H4 (cell line): ENCODE data around the gene SUB1. TPM values are rescaled to one million over a fixed set of nuclear protein-coding genes. Genes with fewer than 3 reads are reported as not detected.
"Not testable (repeated sequence)": the region's sequence is repeated elsewhere in the genome, so short reads cannot be mapped to it uniquely, and the experiment has no call there.

ENCODE experiments used
- DNase-seq: peaks from one replicate; pipeline ENCODE4 v3.0.0-alpha.2; 2015; ENCODE audit warnings: low spot score
- total RNA-seq: library from RNA; depleted of rRNA; stranded (reverse); fragments of >200 nt; shearing (Covaris generic); gene quantifications from 2 replicates; pipeline ENCODE4 v1.2.3, GENCODE V29; 2014; rRNA removed

SUB1 gene
- 536 and 602 TPM in 2 replicates for total RNA-seq

DNA sequence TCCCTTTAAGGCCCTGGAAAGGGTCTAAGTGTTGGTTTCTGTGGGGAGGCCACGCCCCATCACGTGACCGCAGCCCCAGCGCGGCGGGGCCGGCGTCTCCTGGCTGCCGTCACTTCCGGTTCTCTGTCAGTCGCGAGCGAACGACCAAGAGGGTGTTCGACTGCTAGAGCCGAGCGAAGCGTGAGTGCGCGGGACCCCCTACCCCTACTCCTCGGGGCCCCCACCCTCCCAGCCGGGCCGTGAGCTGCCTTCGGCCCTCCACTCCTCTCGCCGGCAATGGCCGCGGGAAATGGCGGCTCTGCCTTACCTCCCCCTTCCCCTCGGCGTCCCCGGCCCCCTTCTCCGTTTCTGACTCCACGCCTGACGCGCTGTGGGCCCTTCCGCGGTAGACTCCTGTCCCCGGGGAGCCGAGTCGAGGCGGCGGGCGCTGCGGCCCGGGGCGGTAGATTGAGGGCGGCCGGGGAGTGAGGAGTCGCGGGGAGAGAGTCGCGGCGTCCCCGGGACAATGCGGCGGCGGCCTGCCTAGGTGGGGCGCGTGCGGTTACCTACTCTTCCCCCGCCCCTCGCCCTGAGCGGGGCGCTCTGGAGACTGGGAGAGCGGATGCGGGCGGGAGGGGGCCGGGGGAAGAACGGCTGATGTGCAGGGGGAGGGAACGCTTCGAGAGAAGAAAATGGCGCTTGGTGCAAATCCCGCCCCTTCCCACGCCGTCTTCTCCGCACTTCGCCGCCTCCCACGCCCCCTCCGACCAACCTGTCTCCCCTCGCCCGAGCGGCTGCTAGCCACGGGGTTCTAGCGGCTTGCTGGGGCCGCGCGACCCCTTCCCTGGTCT, at the start of gene SUB1:
SUB1 (plus strand) TSS at position 112 of the 830 bp plus-strand sequence. CDS start 2,956 bp downstream, outside the sequence.
- peak; percentile 96 for DNase-seq

DNA sequence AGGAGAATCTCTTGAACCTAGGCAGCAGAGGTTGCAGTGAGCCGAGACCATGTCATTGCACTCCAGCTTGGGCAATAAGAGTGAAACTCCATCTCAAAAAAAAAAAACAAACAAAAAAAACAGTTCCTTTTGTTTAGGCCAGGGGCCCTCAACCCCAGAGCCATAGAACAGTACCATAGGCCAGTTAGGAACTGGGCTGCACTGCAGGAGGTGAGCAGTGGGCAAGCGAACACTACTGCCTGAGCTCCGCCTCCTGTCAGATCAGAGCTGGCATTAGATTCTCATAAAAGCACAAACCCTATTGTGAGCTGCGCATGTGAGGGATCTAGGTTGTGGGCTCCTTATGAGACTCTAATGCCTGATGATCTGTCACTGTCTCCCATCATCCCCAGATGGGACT, 49.1 kb upstream of the SUB1 start:
- DNase-seq: no peak

DNA sequence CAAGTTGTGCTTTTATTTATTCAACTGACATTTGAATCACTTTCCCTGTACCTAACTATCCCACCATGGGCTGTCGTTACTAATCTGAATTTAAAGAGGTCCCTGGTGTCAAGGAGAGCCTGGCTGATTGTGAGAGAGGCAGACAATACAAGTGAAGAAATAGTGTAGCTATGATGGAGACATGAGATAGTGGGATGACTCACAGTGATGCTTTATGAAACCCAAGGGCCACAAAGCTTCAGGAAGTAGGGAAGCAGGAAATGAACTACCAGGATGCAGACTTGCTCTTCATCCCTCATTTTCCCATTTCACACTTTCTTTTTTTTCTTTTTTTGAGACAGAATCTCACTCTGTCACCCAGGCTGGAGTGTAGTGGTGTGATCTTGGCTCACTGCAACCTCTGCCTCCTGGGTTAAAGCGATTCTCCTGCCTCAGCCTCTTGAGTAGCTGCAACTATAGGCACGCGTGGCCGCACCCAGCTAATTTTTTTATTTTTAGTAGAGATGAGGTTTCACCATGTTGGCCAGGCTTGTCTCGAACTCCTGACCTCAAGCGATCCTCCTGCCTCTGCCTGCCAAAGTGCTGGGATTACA, 47.8 kb upstream of the SUB1 start:
- peak; percentile 43 for DNase-seq

DNA sequence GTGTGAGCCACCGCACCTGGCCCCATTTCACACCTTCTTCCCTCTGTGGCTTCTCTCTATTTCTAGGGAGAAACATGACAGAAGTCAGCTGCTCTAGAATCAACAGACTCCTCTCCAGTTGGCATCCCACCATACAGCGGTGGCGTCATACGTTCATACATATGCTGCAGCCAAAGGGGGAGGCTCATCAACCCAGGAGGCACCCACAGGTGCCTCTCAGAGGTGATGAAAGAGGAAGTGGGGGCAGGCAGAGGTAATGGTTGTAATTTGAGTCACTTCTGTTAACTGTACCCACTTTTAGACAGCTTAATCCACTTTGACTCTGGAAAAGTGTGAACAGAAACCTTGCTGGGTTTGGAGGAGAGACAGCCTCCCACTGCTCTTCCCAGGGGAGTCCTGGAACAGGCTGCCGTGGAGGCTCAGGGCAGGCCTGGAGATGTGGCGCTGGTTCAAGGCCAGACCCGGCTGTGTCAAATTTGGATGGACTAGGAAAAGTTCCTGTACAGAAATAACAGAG, 47.3 kb upstream of the SUB1 start:
- no peak for DNase-seq

- DNase-seq: no peak
Measured at GRCh38 chr5:32539981-32540845, 45.1 kb upstream of the SUB1 start.

DNA sequence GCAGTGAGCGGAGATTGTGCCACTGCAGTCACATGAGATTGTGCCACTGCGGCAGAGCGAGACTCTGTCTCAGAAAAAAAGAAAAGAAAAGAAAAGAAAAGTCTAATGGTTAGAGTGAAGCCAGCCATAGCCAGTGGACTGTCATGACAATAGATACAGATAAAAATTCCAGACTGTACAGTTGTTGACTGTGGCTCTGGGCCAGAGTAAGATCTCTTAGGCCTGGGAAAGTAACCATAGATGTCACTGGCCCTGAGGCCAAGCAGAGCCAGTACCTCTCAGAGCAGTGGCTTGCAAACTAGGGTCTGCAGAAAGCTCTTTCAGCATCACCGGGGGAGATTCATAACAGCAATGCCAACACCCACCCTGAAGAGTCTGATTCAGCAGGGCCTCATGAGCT, 44.1 kb upstream of the SUB1 start:
- no peak for DNase-seq

GRCh38 chr5:32542216-32543059, 42.9 kb upstream of the SUB1 start:
- peak; percentile 59 for DNase-seq

GRCh38 chr5:32543291-32543690, 42.1 kb upstream of the SUB1 start:
- no peak for DNase-seq

GRCh38 chr5:32545102-32545800, 40.1 kb upstream of the SUB1 start:
- DNase-seq: peak; percentile 54

- DNase-seq: no peak
Measured at GRCh38 chr5:32551194-32551593, 34.2 kb upstream of the SUB1 start.

- DNase-seq: no peak
Measured at GRCh38 chr5:32551865-32552264, 33.5 kb upstream of the SUB1 start.

DNA sequence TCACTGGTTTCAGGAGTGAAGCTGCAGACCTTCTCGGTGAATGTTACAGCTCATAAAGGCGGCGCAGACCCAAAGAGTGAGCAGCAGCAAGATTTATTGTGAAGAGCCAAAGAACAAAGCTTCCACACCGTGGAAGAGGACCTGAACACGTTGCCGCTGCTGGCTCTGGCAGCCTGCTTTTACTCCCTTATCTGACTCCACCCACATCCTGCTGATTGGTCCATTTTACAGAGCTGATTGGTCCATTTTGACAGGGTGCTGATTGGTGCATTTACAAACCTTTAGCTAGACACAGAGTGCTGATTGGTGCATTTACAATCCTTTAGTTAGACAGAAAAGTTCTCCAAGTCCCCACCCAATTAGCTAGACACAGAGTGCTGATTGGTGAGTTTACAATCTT, 32.9 kb upstream of the SUB1 start:
- DNase-seq: not testable (repeated sequence)

GRCh38 chr5:32552936-32553335, 32.4 kb upstream of the SUB1 start:
- DNase-seq: no peak

- not testable (repeated sequence) for DNase-seq
Measured at GRCh38 chr5:32554181-32554780, 31.1 kb upstream of the SUB1 start.

DNA sequence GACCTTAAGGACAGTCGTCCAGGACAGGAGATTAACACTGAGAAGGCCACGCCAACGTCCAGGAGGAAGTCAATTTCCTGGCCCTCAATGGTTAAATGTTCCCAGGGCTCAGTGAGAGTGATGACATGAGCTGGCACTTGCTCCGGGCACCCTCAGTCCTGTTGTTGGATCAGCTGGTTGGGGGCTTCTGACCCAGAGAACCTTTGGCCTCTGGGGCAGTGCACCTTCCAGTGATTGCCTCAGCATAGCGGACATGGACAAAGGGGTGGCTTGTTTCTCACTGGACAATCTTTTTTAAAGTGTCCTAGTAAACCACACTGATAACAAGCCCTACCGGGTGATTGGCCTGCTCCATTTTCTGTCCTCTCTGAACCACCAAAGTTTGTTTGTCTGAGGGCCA, 28.8 kb upstream of the SUB1 start:
- not testable (repeated sequence) for DNase-seq

GRCh38 chr5:32559411-32559810, 25.9 kb upstream of the SUB1 start:
- no peak for DNase-seq

DNA sequence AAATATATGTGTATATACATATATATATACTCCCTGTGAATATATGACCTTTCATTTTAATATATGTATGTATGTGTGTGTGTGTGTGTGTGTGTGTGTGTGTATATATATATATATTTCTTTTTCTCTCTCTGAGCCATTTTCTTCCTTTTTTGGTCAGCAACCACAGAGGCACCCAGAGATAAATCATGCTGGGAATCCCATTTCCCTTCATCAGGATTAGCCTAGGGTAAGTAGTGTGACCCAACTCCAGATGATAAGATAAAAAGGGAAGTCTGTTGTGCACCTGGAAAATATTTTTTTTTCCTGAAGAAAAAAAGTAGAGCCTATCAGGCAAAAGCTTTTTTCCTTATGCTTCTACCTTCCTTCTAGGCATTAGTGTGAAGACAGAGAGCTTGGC, 25.4 kb upstream of the SUB1 start:
- no peak for DNase-seq

DNA sequence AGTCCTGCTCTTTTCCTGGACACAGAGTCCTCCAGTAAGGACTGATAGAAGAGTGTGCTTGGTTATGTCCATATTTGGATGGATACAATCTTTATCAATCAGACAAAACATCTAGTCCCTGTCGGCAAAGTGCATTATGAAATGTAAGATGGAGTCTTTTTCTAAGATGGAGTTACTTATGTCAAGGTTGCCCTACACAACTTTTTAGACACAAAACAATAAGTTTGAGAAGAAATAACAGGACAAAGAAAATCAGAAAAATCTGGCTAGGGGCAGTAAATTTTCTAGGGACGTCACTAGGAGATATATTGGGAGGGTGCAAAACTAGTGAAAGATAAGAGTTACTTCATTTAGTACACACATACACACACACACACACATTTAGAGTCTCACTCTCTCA, 23.3 kb upstream of the SUB1 start:
- no peak for DNase-seq

- no peak for DNase-seq
Measured at GRCh38 chr5:32562843-32563242, 22.5 kb upstream of the SUB1 start.

- no peak for DNase-seq
Measured at GRCh38 chr5:32563614-32564013, 21.7 kb upstream of the SUB1 start.
